ENCODE measurements around the gene WDR7. TPM values are rescaled to one million over a fixed set of nuclear protein-coding genes. Genes with fewer than 3 reads are reported as not detected.

The WDR7 gene
- total and polyA plus RNA-seq, 2 experiments from 2014 or later, result 7.0 to 14.8 TPM

GRCh38 chr18:56841836-56842235, 190.7 kb downstream of the WDR7 start (continued):
- TF ChIP-seq ZNF462 (CRISPR knock-in tag; IDR thresholded peaks at IDR 0.05) (no peak), NANOG (IDR thresholded peaks at IDR 0.05; ENCODE audit: borderline replicate concordance) (no peak), ETS1 (IDR thresholded peaks at IDR 0.05) (no peak)

- H3K4me3 ChIP-seq, result no peak overlapping the region
- no peaks in the 10 kb centered on the region for H3K4me1 ChIP-seq (ENCODE audit: insufficient read depth)
- ATAC-seq, result no peak
- H3K36me3 ChIP-seq (ENCODE audit: insufficient read depth), result no peaks in the 10 kb centered on the region
- peaks cover 2% of the 10 kb centered on the region for H3K27me3 Mint-ChIP-seq (ENCODE audit: insufficient read depth, low read depth, poor library complexity)
- no peak overlapping the region for H3K27ac Mint-ChIP-seq
- no peak overlapping the region for H3K4me2 ChIP-seq
- H3F3A ChIP-seq (replicated peaks; ENCODE audit: low read depth), result no peaks in the 10 kb centered on the region
- no peaks in the 10 kb centered on the region for H4K20me1 ChIP-seq (replicated peaks; ENCODE audit: insufficient read depth)
- H3K27me3 ChIP-seq (ENCODE audit: insufficient read depth), result no peaks in the 10 kb centered on the region
- no peak overlapping the region for H2AFZ ChIP-seq
- no peak overlapping the region for H3K27ac ChIP-seq (ENCODE audit: low read depth)
- H3K79me2 ChIP-seq (replicated peaks; ENCODE audit: insufficient read depth), result no peaks in the 10 kb centered on the region
- no peak for DNase-seq (ENCODE audit: low spot score)
- no peak overlapping the region for H3K4me3 Mint-ChIP-seq
- no peaks in the 10 kb centered on the region for H3K9me2 ChIP-seq (ENCODE audit: insufficient read depth)
- H3K36me3 Mint-ChIP-seq (ENCODE audit: low read depth), result no peaks in the 10 kb centered on the region
- TF ChIP-seq ZNF331 (CRISPR knock-in tag; IDR thresholded peaks at IDR 0.05; ENCODE audit: low read depth) (no peak), POLR2AphosphoS5 (IDR thresholded peaks at IDR 0.05; ENCODE audit: low read depth) (no peak), REST (IDR thresholded peaks at IDR 0.05; ENCODE audit: unreplicated experiment) (no peak), NANOG (IDR thresholded peaks at IDR 0.05; ENCODE audit: borderline replicate concordance) (no peak), EZH2 (IDR thresholded peaks at IDR 0.05; ENCODE audit: low read depth, unreplicated experiment) (no peak), ZNF114 (CRISPR knock-in tag; IDR thresholded peaks at IDR 0.05) (no peak), EZH2phosphoT487 (IDR thresholded peaks at IDR 0.05; ENCODE audit: unreplicated experiment) (no peak), JUNB (IDR thresholded peaks at IDR 0.05; ENCODE audit: unreplicated experiment) (no peak), ETS1 (IDR thresholded peaks at IDR 0.05) (no peak)
- no peaks in the 10 kb centered on the region for H3K9me3 Mint-ChIP-seq
- peaks cover 13% of the 10 kb centered on the region; the same call in 2 of the 3 replicates for H3K4me1 Mint-ChIP-seq
Measured at GRCh38 chr18:56843241-56843640, 192.1 kb downstream of the WDR7 start.
